HG03432 (cell line): ENCODE measurements around the gene FAM222A.

Source experiments
- ATAC-seq: cut with Tn5 transposase; IDR thresholded peaks from one replicate; pipeline ENCODE4 v1.9.1; 2021; ENCODE audit warnings: mild to moderate bottlenecking, moderate library complexity; ENCODE audit not compliant: unreplicated experiment

Gene FAM222A

DNA sequence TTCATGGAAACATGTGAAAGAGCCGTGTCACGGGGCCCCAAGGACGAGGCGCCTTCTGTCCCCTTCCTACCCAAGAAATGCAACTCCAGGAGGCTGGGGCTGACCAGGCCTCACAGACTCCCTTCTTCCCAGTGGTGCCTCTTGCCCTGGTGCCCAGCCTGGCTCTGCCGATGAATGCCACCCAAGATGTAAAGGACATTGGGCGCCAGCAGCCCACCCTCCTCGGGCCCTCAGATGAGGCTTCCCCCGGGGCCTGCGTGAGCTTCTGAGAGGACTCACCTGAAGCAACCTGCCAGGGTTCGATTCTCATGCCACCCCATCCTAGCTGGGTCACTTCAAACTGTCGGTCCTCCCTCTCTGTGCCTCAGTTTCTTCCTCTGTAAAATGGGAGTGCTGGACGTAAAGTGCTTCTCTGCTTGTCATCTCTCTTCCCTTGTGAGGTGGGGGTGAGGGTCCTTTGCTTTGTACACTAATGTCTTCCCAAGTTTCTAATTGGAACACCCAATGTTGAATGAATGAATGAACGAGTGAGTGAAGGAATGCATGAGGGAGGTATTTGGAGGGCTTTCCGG, 10.8 kb downstream of the FAM222A start:
- ATAC-seq: no peak

DNA sequence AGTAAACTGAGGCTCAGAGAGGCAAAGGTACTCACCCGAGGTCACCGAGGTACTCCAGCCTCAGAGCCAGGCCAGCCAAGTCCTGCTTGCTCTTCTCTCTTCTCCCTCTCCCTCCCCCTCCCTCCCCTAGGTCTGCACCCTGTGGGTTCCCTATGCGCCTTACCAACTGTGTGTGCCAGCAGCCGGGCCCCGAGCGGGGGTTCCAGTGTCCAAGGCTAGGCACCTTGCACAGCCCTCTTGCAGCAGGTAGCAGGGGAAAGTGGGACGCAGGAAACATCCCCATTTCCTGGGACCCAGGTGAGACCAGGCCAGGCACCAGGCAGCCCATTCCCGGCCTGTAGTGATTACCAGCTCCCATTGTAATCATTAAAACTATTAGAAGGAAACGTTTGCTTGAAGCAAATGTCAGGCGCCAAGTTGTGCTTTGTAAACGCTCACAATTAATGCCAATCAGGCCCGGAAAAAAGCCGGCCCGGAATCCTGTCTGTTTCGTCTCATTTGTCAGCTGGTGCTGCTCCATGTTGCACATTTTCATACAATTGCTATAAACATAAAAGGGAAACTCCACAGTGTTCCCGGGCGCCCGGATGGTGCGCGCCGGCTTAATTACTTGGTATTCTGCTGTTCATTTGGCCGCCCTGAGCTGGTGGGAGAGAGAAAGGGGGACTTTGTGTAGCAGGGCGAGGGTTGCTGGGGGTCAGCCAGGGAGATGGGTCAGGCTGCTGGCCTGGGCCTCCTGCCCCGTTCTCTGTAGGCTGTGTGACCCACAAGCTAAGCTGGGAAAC, 11.9 kb downstream of the FAM222A start:
- no peak for ATAC-seq

DNA sequence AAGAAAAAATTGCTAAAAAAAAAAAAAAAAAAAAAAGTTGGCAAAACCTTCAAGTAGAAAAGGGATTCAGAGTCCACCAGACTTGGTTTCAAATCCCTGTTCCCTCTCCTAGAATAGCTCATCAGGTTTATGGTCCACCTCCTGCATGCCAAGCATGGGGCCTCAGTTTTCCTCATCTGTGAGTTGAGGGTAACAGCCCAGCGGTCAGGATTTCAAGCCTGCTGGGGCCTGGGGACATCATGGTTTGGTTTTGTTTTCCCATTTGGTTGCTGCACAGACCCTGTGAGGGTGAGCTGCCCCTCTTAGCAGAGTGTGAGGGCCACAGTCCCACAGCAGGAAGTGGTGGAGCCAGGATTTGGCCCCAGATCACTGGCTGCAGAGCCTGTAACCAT, 12.5 kb downstream of the FAM222A start:
- ATAC-seq: no peak

DNA sequence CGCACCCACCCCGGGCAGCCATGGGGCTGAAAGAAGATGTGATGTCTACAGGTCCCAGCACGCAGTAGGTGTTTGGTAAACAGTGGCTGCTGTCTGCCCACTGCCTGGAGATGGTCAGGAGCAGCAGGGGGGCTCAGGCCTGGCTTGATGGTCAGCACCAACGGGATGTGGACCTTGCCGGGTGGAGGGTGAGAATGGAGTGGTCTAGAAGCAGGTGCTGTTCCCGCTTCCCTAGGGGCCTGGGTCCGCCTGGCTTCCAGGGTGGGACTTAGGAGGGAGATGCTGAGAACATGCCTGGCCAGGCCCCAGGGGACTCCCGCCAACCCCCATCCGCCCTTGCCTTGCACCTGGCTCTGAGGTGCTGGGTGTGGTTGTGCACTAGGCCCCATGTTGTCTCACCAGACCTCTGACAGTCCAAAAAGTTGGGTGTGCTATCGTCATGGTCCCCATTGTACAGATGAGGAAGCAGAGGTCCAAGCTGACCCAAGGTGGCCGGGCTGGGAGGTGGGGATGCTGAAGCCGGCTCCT, 12.9 kb downstream of the FAM222A start:
- no peak for ATAC-seq

DNA sequence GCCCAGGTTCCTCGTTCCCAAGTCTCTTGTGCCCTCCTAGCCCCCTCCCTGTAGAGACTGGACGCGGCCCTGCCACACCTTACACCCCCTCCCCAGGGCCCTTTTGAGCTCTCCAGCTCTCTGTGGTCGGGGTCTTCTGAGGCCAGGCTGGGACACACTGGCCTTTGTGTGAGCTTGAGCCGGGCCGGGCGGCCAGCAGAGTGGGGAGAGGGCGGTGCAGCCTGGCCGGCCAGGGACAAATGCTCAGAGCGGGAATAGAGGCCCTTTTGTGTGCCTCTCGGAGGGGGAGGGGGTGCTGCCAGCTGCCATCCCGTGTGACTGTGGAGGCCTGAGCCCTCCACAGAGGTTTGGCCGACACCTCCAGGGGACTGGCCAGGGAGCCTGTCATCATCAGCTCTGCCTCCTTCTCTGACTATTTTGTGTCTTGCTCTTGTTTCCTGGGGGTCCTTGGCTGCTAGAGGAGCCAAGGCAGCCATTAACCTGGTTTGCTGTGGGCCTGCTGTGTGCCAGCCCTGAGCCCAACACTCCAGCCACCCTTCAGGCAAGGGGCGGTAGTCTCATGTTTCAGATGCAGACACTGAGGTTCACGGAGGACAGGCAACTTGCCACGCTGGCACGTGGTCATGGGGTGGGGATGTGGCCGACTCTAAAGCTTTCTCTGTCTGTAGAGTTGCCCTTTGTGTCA, 13.6 kb downstream of the FAM222A start:
- ATAC-seq: no peak

DNA sequence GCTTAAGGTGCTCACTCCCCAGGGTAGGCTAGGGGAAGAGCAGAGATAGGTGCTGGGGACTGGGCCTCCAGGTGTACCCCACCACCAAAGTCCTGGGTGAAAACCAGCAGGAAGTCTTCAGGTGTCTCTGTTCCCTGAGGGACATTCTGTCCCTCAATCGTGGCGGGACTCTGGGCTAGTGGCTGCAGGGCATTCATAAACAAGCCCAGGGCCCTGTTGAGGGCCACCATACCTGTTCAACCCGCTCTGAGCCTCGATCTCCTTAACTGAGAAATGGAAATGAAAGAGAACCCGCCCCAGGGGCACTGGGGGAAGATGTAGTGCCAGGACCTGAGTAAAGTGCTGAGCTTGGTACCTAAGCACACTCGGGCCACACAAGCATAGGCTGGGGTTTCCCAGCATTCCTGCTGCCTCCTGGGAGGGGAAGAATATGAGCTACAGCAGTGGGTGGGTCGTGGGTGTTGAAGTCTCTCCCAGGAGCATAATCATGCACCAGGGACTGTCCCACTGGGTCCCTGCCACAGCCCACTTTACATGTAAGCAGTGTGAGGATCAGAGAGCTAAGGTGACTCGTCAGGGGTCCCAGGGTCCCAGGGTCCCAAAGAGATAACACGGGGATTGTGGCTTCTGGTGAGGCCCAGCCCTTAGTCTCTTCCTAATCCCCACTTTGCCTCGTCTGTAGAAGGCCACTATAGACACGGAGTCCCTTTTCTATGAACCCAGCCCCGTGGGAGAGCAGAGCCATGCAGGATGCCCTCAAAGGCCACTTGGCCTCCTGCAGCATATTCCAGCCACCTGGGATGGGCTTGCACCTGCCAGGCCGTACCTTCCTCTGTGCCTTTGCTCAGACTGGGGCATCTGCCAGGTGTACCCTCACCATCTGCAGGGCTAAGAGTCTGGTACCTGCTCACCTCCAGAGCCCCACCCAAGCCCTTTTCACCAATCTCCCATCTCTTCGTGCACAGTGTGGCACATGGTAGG, 14.4 kb downstream of the FAM222A start:
- no peak for ATAC-seq

DNA sequence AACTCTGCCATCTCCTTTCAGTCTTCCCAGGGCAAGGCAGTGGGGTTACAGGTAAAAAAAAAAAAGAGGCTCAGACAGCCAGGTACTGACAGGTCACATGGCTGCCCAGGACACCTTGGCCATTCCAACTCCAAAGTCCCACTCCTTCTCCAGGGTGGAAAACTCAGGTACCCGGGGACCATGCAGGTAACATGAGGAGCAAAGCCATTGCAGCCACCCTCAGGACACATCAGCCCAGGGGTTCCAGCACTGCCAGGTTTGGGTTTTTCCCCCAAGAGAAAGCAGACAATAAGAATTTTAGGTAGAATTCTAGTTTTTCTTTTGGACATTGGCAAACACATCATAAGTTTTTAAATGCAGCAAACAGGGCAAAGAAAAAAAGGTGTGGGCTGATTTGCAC, 15.3 kb downstream of the FAM222A start:
- ATAC-seq: no peak

DNA sequence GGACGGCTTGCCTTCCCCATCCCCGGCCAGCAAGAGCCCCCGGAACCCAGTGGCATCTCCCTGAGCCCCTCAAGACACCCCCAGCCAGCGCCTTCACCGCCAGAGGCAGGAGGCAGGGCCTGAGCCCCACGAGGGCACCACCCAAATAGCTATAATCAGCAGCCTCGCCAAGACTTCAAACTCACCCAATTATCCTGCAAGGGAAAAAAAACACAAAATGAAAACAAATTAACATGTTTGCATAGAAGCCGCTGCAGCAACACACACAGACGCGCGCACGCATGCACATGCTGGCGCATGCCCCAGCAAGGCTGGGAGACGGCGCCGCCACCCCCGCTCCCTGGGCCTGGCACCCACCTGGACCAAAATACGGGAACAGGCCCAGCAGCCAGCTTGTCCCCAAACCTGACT, 15.8 kb downstream of the FAM222A start:
- no peak for ATAC-seq

DNA sequence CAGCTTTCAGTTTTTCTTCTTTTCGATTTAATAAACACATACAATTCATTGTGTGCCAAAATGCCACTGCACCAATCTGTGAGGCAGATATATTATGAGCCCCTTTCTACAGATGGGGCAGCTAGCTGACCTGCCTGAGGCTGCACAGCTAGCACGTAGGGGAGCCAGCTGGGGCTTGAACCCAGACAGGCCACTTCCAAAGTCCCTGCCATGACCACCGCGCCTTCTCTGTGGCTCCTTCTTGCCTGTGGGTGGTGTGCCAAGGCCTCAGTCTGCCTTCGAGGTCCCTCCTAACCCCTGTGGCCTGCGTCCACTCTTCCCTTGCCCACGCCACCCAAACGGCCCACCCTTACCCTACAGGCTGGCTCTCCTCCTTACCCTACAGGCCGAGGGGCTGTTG, 16.2 kb downstream of the FAM222A start:
- no peak for ATAC-seq

DNA sequence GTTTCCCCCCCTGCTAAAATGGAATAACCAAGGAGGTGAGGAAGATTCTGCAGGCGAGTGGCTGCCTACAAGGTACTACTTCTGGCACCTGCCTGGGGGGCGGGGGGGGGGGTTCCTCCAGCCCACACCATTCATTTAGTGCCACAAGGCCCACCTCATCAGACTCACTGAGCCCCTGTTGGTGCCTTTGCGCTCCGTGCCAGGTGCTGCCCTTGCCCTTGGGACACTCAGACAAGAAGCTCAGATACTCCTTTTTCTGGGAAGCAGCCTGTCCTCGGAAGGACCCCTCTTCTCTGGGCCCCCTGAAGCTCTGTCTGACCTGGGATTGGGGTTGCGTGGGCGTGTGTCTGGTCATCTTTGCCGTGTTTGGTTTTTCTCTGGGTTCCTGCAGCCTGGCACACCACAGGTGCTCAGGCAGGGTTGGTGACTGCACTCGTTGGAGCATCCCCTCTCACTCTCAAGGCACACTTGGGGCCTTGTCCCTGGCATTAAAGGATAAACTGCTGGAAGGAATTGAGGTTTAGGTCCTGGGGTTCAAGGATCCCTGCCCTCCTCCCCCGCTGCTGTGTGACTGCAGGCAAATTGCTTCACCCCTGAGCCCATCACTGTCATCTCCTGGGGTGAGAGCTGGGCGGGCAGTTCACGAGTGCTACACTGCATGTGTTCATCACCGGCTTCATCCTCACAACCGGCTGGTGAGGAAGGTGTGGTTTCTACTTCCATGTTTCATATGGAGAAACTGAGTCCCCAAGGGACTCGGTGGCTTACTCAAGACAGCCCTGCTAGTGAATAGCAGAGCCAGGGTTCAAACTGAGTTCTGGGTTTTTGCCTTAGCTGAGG, 16.9 kb downstream of the FAM222A start:
- no peak for ATAC-seq

DNA sequence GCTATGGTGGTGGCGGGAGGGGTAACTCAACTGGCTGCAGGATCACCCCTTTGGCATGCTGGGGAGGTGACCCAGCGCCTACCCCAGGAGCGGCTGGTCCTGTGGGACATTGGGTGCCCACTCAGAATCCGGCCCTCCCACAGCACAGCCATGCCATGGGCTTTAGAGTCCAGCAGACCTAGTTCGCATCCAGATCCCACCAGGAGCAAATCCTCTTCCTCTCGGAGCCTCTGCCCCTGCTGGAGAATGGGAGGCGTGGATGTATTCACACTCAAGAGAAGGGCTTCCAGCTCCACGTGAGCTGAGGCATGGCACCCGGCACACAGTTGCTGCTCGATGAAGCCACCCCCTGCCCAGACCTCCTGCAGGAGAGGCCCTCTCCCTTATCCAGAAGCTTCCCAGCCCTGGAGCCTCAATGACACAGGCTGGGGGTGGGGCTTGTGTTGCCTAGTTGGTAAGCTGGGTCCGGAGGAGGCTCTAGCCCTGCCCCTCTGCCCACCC, 17.7 kb downstream of the FAM222A start:
- no peak for ATAC-seq

DNA sequence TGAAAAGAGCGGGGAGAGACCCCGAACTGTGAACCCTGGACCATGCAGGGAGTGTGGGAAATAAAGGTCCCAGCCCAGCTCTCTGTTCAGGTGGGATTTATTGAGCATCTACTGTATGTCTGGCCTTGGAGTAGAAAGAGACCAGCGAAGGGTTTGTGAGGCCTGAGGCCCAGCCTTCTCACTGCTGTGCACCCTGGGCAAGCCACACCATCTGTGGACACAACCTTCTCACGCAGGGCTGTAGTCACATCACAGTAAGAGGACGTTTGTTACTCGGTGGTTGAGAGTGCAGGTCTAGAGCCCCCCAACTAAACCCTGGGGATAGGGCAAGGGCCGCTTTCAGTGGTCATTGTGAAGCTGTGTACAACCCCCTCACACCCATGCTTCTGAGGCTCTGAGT, 18.2 kb downstream of the FAM222A start:
- no peak for ATAC-seq

DNA sequence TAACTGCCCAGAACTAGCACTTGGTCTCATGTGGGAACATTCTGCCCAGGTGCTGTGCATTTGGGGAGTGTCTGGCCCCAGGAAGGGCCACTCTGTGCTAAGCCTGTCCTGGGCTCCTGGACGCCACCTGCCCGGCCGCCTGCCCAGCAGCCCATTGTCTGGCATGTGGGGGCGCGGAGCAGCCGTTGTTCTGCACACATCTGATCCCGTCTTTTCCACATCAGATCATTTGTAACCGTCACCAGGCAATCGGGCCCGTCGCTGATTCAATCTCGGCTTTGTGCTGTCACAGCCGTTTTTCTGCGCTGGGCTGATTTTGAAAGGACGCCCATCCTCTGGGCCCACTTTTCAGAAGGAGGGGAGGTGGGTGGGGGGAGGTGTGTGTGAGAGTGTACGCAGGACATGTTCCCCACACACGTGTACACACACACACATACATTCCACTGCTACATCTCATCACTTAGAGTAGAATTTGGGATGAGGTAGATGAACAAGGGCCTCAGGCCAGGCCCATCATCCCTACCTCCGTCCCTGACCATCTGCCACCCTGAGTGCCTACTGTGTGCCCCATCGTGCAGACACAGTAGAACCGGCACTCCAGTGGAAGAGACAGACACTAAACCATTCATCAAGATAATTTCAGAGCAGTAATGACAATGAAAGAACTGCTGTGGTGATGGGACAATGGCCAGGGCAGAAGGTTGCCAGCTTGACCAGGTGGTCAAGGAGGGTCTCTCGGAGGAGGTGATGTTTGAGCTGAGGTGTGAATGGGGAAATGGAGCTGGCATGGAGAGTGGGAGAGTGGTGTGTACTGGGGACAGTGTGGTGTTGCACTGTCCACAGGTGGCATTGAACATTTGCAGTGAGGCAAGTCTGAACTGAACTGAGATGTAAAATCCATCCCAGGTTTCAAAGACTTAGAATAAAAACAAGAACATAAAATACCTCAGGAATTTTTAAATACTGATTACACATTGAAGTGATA, 19.0 kb downstream of the FAM222A start:
- ATAC-seq: no peak

DNA sequence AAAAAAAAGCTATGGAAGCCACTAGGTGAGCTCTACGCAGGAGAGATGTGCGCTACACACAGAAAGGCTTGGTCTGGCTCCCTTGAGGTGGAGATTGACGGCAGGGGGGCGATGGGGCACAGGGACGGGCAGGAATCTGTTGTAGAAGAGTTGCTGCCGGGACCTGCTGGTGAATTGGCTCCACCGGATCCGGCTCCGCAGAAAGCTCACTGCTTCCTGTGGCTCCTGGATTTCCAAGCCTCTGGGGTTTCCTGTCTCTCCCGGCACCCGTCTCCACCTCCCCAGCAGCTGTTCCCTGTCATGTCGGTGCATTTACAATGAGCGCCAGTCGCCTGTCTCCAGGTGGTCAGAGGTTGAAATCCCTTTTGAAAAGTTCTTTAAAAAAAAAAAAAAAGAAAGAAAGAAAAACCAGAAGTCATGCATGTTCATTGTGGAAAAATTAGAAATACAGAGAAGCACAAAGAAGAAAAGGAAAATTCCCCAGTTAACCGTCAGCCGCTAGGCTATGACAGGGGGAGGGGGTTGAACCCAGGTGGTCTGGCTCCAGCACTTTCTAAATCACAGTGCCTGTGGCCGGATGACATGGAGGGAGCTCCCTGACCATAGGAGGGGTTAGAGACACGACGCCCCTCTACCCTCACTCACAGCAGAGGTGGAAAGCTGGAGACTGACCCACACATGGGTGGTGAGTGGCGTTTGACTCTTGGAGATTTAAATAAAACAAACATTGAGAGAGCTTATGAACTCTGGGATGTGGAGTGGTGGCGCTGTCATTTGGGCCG, 20.8 kb downstream of the FAM222A start:
- no peak for ATAC-seq

DNA sequence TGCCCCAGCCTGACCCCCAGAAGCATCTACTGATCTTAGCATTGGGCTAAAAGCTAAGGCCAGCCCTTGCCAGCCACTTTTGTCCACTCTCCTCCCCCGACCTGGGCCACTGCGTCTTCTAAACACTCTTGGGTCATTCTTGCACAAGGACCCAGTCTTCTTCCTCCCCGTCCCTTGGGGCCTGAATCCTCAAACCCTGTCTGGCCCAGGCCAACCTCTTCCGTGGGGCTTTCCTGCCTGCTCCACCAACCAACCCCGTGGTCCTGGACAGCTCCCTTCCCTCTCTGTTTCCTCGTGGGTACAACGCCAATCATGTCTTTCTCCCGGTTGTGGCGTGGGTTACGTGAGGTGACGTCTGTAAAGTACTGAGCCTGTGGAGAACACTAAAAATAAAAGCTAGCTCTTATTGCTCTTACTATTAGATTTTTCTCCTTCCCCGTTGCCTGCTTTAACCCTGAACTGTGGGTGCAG, 21.5 kb downstream of the FAM222A start:
- ATAC-seq: no peak

DNA sequence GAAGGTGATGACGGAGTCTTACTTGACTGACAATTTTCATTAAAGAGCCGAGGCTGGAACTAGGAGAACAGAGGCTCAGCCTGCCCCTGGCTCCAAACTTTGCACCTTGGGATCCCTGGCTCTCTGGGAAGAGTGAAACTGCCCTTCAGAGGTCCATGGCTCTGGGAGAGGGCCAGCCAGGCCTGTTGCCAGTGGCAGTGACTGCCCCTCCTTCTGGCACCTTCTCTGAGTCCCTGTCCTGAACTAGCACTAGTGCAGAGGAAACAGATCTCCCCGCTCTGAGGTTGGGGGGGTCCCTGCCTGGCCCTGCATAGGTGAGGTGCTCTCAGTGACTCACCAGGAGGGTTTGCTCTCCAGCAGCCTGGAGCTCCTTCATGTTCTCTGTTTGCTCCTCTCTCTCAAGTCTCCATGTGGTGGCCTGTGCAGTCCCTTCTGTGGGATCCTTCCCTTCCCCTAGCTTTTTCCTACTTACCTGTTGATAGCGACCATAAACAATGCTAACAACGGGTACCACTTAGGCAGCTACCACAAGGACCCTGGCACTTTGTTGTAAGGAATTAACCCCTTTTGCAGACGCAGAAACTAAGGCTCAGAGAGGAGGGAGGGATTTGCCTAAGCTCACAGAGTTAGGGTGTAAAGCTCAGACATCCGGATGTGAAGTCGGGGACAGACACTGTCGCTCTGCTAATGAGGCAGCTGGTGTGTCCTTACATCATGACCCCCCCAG, 22.4 kb downstream of the FAM222A start:
- no peak for ATAC-seq

DNA sequence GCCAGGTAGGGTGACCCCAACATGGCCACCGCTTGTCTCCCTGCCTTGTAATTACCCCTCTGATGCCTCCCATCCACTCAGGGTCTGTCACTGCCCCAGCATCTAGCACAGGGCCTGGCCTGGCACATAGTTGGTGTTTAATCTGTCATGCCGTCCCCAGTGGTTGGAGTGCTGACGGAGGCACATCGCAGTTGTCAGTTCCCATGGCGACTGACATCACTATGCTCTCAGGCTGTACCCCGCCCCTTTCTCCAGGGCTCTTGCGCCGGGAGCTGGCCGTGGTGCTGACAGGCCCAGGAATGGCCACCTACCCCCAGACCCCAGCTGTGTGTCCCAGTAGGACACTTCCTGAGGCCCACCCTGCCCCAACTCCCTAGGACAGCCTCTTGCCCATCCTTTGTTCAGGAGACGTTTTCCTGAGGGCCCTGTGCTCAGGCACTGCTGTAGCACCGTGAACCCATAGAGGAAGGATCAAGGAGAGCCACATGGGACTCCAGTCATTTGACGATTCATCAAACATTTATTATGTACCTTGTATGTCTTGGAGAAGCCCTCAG, 23.0 kb downstream of the FAM222A start:
- ATAC-seq: no peak
